D721Med (cell line): ENCODE data around the gene SH3RF2.

ENCODE experiments used
- DNase-seq: peaks from one replicate; pipeline ENCODE4 v3.0.0; 2011; ENCODE audit warnings: low spot score; ENCODE audit not compliant: insufficient read length
- FAIRE-seq: peaks from 2 replicates; lab custom pipeline; 2011; peaks lifted over from hg19 to GRCh38; lab: Jason Lieb, UNC
- CTCF ChIP-seq: IDR thresholded peaks from 2 replicates; pipeline ENCODE4 v1.5.1; 2012; ENCODE audit warnings: mild to moderate bottlenecking, control low read depth; ENCODE audit not compliant: insufficient read depth; ENCODE audit errors: missing control alignments

The SH3RF2 gene

DNA sequence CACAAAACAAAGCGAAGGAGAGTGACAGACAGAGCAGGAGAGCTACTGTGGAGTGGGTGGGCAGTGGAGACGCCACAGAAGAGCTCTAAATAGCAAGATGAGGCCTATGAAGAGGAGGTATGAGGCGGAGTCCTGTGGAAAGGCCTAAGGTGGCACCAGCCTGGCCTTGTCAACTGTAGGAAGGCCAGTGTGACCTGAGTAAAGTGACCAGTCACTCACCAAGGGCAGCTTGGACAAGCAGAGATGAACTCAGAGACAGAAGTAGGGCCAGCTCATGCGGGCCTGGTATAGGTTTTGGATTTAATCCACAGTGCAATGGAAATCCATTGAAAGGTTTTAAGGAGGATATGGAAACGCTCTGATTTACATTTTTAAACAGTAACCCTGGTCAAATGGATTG lies 23.8 kb upstream of the SH3RF2 start:
- DNase-seq: no peak
- TF ChIP-seq CTCF: no peak
- no peak for FAIRE-seq

DNA sequence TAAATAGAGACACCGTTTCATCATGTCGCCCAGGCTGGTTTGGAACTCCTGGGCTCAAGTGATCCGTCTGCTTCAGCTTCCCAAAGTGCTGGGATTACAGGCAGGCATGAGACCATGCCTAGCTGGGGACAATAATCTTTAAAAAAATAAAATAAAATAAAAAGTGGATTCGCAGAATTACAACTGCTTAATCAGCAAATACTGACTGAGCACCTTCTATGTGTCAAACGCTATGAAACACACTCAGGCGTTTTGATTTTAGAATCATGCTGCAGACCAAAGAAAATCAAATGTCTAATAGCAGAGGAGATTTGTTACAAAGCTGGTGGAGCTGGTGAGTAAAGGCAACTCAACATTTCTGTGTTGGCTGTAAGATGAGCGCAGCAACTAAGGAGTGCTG lies 22.7 kb upstream of the SH3RF2 start:
- DNase-seq: no peak
- TF ChIP-seq CTCF: no peak
- no peak for FAIRE-seq

DNA sequence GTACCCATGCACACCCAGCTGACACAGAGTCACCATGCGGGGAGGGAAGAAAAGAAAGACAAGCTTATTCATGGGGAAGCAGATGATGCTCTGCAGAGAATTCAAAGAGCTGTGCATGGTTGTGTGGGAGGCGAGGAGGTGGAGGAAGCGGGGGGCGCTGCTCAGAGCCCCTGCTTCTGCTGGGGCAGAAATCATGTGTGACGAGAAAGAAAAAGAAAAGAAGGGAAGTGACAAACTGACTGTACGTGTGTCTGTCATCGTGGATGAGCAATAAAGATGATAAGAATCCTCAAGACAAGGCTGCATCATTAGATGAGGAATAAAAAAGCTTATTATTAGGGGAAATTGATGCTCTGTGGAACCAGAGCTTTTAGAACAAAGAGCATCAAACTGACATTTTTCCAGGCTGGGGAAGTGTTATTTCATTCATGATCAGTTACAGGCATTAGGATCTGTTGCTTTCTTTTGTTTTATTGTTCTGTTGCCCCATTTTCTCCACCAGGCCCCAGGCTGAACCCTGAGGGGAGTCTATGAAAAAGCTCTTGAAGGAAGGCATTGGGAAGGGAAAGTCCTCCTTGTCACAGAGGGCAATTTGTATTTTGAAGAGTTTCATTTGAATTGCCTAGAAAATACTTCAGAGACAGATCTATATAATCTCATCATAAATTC lies 20.3 kb upstream of the SH3RF2 start:
- FAIRE-seq (no peak), DNase-seq (no peak)
- no peak for TF ChIP-seq CTCF

DNA sequence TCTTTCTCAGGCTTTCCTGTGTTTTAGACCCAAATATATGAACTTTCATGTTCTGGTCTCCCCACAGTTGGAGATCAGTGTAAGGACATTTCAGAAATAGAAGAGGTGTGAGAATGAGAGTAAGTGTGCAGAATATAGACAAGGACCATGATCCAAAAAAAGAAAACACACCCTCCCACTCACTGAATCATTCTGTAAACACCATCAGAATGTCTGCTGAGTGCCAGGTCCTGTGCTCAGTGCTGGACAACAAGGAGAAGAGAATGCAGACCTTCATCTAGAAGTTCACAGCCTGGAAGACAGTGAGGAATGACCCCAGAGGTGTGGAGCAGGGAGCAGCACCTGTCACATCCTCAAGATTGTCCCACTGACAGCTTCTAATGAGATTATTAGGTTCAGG lies 19.1 kb upstream of the SH3RF2 start:
- FAIRE-seq (no peak), DNase-seq (no peak)
- no peak for TF ChIP-seq CTCF

DNA sequence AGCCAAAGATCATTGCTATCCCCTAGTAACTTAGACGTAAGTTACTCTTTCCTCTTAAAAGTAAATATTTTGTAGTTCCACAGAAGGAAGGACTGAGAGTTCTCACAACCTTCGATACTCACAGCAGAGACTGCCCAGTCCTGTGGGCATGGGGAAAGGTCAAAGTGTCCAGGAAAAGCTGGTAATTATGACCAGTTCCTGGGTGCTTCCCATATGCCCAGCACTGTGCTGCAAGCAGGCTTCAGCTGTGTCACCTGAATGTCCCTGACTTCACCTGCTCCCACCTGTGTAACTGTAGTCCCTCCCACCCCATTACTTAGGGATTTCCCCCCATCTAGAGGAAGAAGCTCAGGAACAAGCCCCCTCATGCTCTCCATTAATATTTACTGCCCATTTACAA lies 18.0 kb upstream of the SH3RF2 start:
- FAIRE-seq (no peak), DNase-seq (no peak)
- TF ChIP-seq CTCF: no peak

GRCh38 chr5:145919413-145919812 lies 17.0 kb upstream of the SH3RF2 start:
- no peak for TF ChIP-seq CTCF
- DNase-seq (no peak), FAIRE-seq (no peak)

DNA sequence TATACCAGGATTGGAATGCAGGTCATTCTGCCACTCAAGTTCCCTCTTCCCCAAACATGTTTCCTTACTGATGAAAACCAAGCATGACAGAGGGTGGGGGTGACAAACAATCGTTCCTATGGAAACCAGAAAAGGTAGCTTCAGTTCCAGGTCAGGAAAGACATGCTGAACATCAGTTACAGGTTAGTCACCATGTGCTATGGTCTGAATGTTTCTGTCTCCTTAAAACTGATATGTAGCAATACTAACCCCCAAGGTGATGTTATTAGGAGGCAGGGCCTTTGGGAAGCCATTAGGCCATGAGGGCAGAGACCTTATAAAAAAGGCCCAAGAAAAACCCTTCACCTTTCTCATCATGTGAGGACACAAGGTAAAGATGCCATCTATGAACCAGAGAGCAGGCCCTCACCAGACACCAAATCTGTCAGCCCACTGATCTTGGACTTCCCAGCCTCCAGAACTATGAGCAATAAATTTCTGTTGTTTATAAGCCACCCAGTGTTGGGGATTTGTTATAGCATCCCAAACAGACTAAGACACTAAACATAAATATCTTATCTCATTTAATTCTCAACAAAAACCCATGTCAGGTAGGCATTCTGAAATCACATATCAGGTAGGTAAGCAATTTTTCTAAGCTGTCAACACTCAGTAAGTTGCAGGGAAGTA lies 15.7 kb upstream of the SH3RF2 start:
- no peak for FAIRE-seq

More for the DNA sequence above, 15.7 kb upstream of the SH3RF2 start:
- no peak for DNase-seq
- TF ChIP-seq CTCF: no peak
